IPS-NIHi7 (cell line): ENCODE measurements around the gene SERPINB2.

ENCODE experiments used
- DNase-seq: peaks from one replicate; pipeline ENCODE4 v3.0.0; 2012; ENCODE audit warnings: mixed read lengths; ENCODE audit errors: extremely low spot score

The SERPINB2 gene

GRCh38 chr18:63887424-63887823 lies at the start of gene SERPINB2:
TSS of gene SERPINB2 (plus strand) at chr18:63887705. CDS start at chr18:63891445, 3,740 bp downstream.
- DNase-seq: no peak

- DNase-seq: no peak
Observed at GRCh38 chr18:63843008-63843407, 44.5 kb upstream of the SERPINB2 start.

- DNase-seq: peak; percentile 35
Observed at GRCh38 chr18:63844254-63844653, 43.3 kb upstream of the SERPINB2 start.

- DNase-seq: peak; percentile 50
Observed at GRCh38 chr18:63848159-63848558, 39.3 kb upstream of the SERPINB2 start.

GRCh38 chr18:63850020-63850419 lies 37.5 kb upstream of the SERPINB2 start:
- peak; percentile 50 for DNase-seq

GRCh38 chr18:63850636-63851035 lies 36.9 kb upstream of the SERPINB2 start:
- no peak for DNase-seq

GRCh38 chr18:63858456-63858855 lies 29.0 kb upstream of the SERPINB2 start:
- no peak for DNase-seq

- DNase-seq: no peak
Observed at GRCh38 chr18:63859781-63860475, 27.6 kb upstream of the SERPINB2 start.

- DNase-seq: no peak
Observed at GRCh38 chr18:63860531-63860930, 27.0 kb upstream of the SERPINB2 start.

- DNase-seq: no peak
Observed at GRCh38 chr18:63867368-63868125, 20.0 kb upstream of the SERPINB2 start.

- DNase-seq: no peak
Observed at GRCh38 chr18:63868546-63868945, 19.0 kb upstream of the SERPINB2 start.

GRCh38 chr18:63869374-63869773 lies 18.1 kb upstream of the SERPINB2 start:
- no peak for DNase-seq

- DNase-seq: no peak
Observed at GRCh38 chr18:63869851-63870250, 17.7 kb upstream of the SERPINB2 start.

- DNase-seq: no peak
Observed at GRCh38 chr18:63871836-63872235, 15.7 kb upstream of the SERPINB2 start.

- no peak for DNase-seq
Observed at GRCh38 chr18:63872586-63872985, 14.9 kb upstream of the SERPINB2 start.

GRCh38 chr18:63878343-63878742 lies 9.2 kb upstream of the SERPINB2 start:
- DNase-seq: no peak

- DNase-seq: no peak
Observed at GRCh38 chr18:63878925-63879324, 8.6 kb upstream of the SERPINB2 start.

- DNase-seq: no peak
Observed at GRCh38 chr18:63879709-63880108, 7.8 kb upstream of the SERPINB2 start.

- no peak for DNase-seq
Observed at GRCh38 chr18:63881851-63882250, 5.7 kb upstream of the SERPINB2 start.

GRCh38 chr18:63882333-63883141 lies 5.0 kb upstream of the SERPINB2 start:
- DNase-seq: no peak

GRCh38 chr18:63883617-63884016 lies 3.9 kb upstream of the SERPINB2 start:
- no peak for DNase-seq

- DNase-seq: no peak
Observed at GRCh38 chr18:63888470-63889190, 1.1 kb downstream of the SERPINB2 start.
